ENCODE measurements around the gene GTF2F2.

GTF2F2 gene

GRCh38 chr13:45084515-45084914, 35.8 kb upstream of the GTF2F2 start:
- no peak overlapping the region for H3K4me3 ChIP-seq (ENCODE audit: low read depth, low read length)
- no peaks in the 10 kb centered on the region for H3K36me3 ChIP-seq
- no peak overlapping the region for H3K27ac ChIP-seq
- TF ChIP-seq, protein P1, sequence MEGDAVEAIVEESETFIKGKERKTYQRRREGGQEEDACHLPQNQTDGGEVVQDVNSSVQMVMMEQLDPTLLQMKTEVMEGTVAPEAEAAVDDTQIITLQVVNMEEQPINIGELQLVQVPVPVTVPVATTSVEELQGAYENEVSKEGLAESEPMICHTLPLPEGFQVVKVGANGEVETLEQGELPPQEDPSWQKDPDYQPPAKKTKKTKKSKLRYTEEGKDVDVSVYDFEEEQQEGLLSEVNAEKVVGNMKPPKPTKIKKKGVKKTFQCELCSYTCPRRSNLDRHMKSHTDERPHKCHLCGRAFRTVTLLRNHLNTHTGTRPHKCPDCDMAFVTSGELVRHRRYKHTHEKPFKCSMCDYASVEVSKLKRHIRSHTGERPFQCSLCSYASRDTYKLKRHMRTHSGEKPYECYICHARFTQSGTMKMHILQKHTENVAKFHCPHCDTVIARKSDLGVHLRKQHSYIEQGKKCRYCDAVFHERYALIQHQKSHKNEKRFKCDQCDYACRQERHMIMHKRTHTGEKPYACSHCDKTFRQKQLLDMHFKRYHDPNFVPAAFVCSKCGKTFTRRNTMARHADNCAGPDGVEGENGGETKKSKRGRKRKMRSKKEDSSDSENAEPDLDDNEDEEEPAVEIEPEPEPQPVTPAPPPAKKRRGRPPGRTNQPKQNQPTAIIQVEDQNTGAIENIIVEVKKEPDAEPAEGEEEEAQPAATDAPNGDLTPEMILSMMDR (IDR thresholded peaks at IDR 0.05; ENCODE audit: low read depth, low read length), result no peak
- H3K27me3 ChIP-seq (ENCODE audit: insufficient read depth, low read depth, severe bottlenecking), result no peaks in the 10 kb centered on the region
- no peak for DNase-seq
- H3K9me3 ChIP-seq (ENCODE audit: severe bottlenecking), result no peaks in the 10 kb centered on the region

- DNase-seq, result no peak
- H3K27ac ChIP-seq, result no peak overlapping the region
- TF ChIP-seq, protein P1 (IDR thresholded peaks at IDR 0.05; ENCODE audit: low read depth, low read length), result no peak
- no peak overlapping the region for H3K4me3 ChIP-seq (ENCODE audit: low read depth, low read length)
- H3K27me3 ChIP-seq (ENCODE audit: insufficient read depth, low read depth, severe bottlenecking), result no peaks in the 10 kb centered on the region
- no peaks in the 10 kb centered on the region for H3K9me3 ChIP-seq (ENCODE audit: severe bottlenecking)
- no peaks in the 10 kb centered on the region for H3K36me3 ChIP-seq
Measured at GRCh38 chr13:45086484-45086883, 33.8 kb upstream of the GTF2F2 start.

GRCh38 chr13:45092663-45093062, 27.6 kb upstream of the GTF2F2 start:
- Histone ChIP-seq H3K9me3 (ENCODE audit: severe bottlenecking) (no peaks in the 10 kb centered on the region), H3K27ac (no peak overlapping the region), H3K4me3 (ENCODE audit: low read depth, low read length) (no peak overlapping the region), H3K27me3 (ENCODE audit: insufficient read depth, low read depth, severe bottlenecking) (no peaks in the 10 kb centered on the region), H3K36me3 (no peaks in the 10 kb centered on the region)
- TF ChIP-seq, protein P1 (IDR thresholded peaks at IDR 0.05; ENCODE audit: low read depth, low read length), result no peak
- DNase-seq, result no peak

- DNase-seq, result no peak
Measured at GRCh38 chr13:45100573-45101262, 19.6 kb upstream of the GTF2F2 start.

GRCh38 chr13:45101327-45102018, 18.8 kb upstream of the GTF2F2 start:
- no peaks in the 10 kb centered on the region for H3K27me3 ChIP-seq (ENCODE audit: insufficient read depth, low read depth, severe bottlenecking)
- no peak overlapping the region for H3K27ac ChIP-seq
- no peak for DNase-seq
- H3K9me3 ChIP-seq (ENCODE audit: severe bottlenecking), result no peaks in the 10 kb centered on the region
- no peaks in the 10 kb centered on the region for H3K36me3 ChIP-seq
- no peak overlapping the region for H3K4me3 ChIP-seq (ENCODE audit: low read depth, low read length)
- TF ChIP-seq, protein P1 (IDR thresholded peaks at IDR 0.05; ENCODE audit: low read depth, low read length), result no peak

More at GRCh38 chr13:45100573-45101262, 19.6 kb upstream of the GTF2F2 start:
- Histone ChIP-seq H3K4me3 (ENCODE audit: low read depth, low read length) (no peak overlapping the region), H3K27me3 (ENCODE audit: insufficient read depth, low read depth, severe bottlenecking) (no peaks in the 10 kb centered on the region), H3K36me3 (no peaks in the 10 kb centered on the region), H3K27ac (no peak overlapping the region), H3K9me3 (ENCODE audit: severe bottlenecking) (no peaks in the 10 kb centered on the region)
- TF ChIP-seq, protein P1 (IDR thresholded peaks at IDR 0.05; ENCODE audit: low read depth, low read length), result no peak

Data from WERI-Rb-1 (cell line).